ENCODE results near the gene IL18BP.

The IL18BP gene

GRCh38 chr11:71987521-71987920, 11.2 kb upstream of the IL18BP start:
- H3K27ac ChIP-seq = no peak overlapping the region
- TF ChIP-seq CTCF (conservative IDR thresholded peaks at IDR 0.05) = no peak

GRCh38 chr11:71988050-71988449, 10.7 kb upstream of the IL18BP start:
- no peak for TF ChIP-seq CTCF (conservative IDR thresholded peaks at IDR 0.05)
- H3K27ac ChIP-seq = no peak overlapping the region

- H3K27ac ChIP-seq = no peak overlapping the region
- no peak for TF ChIP-seq CTCF (conservative IDR thresholded peaks at IDR 0.05)
Measured at GRCh38 chr11:71990701-71991100, 8.0 kb upstream of the IL18BP start.

- no peak for TF ChIP-seq CTCF (conservative IDR thresholded peaks at IDR 0.05)
- H3K27ac ChIP-seq = no peak overlapping the region
Measured at GRCh38 chr11:71991494-71991893, 7.2 kb upstream of the IL18BP start.

GRCh38 chr11:71992136-71992730, 6.5 kb upstream of the IL18BP start:
- no peak for TF ChIP-seq CTCF (conservative IDR thresholded peaks at IDR 0.05)
- no peak overlapping the region for H3K27ac ChIP-seq

GRCh38 chr11:71994786-71995185, 3.9 kb upstream of the IL18BP start:
- no peak overlapping the region for H3K27ac ChIP-seq

GRCh38 chr11:71995726-71996291, 2.9 kb upstream of the IL18BP start:
- TF ChIP-seq CTCF (conservative IDR thresholded peaks at IDR 0.05) = no peak
- H3K27ac ChIP-seq = no peak overlapping the region

More at GRCh38 chr11:71994786-71995185, 3.9 kb upstream of the IL18BP start:
- 0 out of 2 replicates have a peak, but pooled peaks have one; percentile 25 for TF ChIP-seq CTCF (conservative IDR thresholded peaks at IDR 0.05)
